Measurements from ENCODE around the gene STX3. TPM values are rescaled to one million over a fixed set of nuclear protein-coding genes. Genes with fewer than 3 reads are reported as not detected.

STX3 gene
- 10 to 100 TPM; 23.5 to 39.4 (median 33.4) TPM for total RNA-seq

DNA sequence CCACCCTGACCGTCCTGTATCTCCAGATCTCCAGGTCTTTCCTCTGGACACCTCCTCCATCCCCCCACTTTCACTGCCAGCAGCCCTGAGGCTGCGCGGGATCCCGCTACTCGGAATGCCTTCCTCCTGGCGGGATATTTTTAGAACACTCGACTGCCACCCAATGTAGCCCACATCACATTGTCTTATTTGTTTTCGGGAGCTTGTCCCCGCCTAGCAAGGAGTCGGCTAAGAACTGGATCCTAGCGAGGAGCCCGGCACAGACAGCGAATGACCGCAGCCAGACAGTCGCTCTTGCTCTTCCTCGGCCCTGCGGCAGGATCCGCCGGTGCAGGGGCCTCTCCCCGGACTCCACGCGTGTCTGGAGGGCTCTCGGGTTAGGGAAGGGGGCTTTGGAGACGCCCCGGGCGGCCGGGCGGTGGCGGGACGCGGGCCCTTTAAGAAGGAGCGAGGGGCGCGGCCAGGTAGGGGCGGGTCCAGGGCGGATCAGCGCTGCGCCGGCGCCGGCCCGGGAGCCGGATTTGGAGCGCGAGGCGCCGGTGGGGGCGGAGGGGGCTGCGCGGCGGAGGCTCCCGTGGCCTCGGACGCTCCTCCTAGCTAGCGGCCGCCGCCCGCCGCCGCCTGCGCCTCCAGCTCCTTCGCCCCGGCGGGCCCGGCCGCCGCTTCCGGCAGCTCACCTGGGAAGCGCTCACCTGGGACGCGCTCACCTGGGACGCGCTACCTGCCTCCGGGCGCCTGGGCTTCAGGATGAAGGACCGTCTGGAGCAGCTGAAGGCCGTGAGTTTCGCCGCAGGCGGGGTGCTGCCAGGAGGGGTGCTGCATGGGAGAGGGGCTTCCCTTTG, at the start of gene STX3:
Gene STX3 (plus strand): TSS at position 518 of the 842 bp plus-strand sequence. CDS start 230 bp downstream, at position 748.
- peak within 1 kb of the TSS; percentile 72 for H3K4me3 ChIP-seq (ENCODE audit: low read depth, poor library complexity, severe bottlenecking)
- 0 to 1% methylated on average over 34 to 43 of the region's 80 CpGs for WGBS, 2 donors
- TF ChIP-seq POLR2A (IDR thresholded peaks at IDR 0.05): no peak
- TF ChIP-seq, protein P1, sequence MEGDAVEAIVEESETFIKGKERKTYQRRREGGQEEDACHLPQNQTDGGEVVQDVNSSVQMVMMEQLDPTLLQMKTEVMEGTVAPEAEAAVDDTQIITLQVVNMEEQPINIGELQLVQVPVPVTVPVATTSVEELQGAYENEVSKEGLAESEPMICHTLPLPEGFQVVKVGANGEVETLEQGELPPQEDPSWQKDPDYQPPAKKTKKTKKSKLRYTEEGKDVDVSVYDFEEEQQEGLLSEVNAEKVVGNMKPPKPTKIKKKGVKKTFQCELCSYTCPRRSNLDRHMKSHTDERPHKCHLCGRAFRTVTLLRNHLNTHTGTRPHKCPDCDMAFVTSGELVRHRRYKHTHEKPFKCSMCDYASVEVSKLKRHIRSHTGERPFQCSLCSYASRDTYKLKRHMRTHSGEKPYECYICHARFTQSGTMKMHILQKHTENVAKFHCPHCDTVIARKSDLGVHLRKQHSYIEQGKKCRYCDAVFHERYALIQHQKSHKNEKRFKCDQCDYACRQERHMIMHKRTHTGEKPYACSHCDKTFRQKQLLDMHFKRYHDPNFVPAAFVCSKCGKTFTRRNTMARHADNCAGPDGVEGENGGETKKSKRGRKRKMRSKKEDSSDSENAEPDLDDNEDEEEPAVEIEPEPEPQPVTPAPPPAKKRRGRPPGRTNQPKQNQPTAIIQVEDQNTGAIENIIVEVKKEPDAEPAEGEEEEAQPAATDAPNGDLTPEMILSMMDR (IDR thresholded peaks at IDR 0.05): no peak
- peak; percentile 43 to 95 for DNase-seq (ENCODE audit: low spot score in 2 of 2)
- intact Hi-C loops (cut with DNase I; ENCODE audit: low total_unique reads): loop anchor here (5.0 kb wide), 1 partner anchor 47 kb away; no protein-coding TSS in a partner anchor

DNA sequence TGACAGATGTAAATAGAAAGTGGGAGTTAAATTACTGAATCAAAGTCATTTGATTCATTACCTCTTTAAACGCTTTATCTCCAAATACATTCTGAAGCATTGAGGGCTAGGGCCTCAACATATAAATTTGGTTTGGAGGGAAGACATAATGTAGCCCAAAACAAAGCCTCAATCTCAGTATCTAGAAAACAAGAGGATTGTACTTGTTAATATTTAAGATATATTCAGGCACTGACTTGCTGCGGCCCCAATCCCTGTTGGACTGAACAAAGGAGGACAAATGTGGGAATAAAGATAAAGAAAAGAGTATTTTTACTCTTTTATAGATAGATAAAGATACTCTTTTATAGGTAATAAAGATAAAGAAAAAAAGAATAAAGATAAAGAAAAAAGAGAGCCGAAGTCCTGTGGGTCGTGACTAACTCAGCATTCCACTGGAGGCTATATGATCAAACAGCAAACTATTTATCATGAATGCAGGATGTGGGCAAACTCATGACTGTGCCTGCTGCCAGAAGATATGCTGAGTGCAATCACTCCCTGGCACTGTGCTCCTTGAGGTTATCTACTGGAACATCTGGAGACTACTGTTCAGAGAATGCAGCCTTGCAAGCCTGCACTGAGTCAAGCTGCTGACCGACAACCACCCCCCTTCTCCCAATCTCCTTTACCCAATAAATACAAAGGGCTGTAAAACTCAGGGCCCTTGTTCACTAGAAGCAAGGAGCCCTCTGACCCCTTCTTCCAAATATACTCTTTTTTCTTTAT, 48.5 kb upstream of the STX3 start:
- H3K4me3 ChIP-seq (ENCODE audit: low read depth, poor library complexity, severe bottlenecking): no peak overlapping the region
- DNase-seq (ENCODE audit: low spot score in 2 of 2): no peak
- intact Hi-C loops (cut with DNase I; ENCODE audit: low total_unique reads): no loop called here
- TF ChIP-seq, protein P1 (IDR thresholded peaks at IDR 0.05): no peak
- no peak for TF ChIP-seq POLR2A (IDR thresholded peaks at IDR 0.05)
- WGBS, 2 donors: 50 to 68% methylated on average over 5 of the region's 5 CpGs

DNA sequence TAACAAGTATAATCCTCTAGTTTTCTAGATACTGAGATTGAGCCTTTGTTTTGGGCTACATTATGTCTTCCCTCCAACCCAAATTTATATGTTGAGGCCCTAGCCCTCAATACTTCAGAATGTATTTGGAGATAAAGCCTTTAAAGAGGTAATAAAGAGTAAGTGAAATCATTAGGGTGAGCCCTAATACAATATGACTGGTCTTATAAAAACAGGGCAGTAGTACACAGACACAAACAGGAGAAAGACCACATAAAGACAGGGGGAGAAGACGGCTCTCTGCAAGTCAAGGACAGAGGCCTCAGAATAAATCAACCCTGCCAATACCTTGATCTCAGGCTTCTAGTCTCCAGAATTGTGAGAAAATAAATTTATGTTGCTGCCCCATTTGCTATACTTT, 47.8 kb upstream of the STX3 start:
- intact Hi-C loops (cut with DNase I; ENCODE audit: low total_unique reads): no loop called here
- no peak overlapping the region for H3K4me3 ChIP-seq (ENCODE audit: low read depth, poor library complexity, severe bottlenecking)
- TF ChIP-seq POLR2A (IDR thresholded peaks at IDR 0.05): no peak
- TF ChIP-seq, protein P1 (IDR thresholded peaks at IDR 0.05): no peak
- DNase-seq (ENCODE audit: low spot score in 2 of 2): no peak
- 80 to 88% methylated on average over 1 of the region's 1 CpG for WGBS, 2 donors

DNA sequence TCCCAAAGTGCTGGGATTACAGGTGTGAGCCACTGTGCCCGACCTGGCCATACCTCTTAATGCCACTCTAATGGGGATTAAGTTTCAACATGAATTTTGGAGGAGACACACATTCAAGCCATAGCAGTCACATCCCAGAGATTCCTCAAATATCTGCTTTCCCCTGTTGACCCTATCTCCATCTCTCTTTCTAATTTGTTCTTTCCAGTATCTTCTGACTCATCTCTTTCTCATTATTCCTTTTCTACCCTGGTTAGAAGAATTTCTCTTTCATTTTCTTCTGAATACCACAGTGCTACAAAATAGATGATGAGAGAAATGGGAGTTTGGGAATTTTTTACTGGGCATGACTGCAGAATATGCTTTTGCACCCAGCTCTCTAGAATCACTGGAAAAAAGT, 46.6 kb upstream of the STX3 start:
- intact Hi-C loops (cut with DNase I; ENCODE audit: low total_unique reads): no loop called here
- no peak overlapping the region for H3K4me3 ChIP-seq (ENCODE audit: low read depth, poor library complexity, severe bottlenecking)
- whole genome bisulfite sequencing, 2 donors: 39 to 42% methylated on average over 1 of the region's 1 CpG
- TF ChIP-seq POLR2A (IDR thresholded peaks at IDR 0.05): no peak
- TF ChIP-seq, protein P1 (IDR thresholded peaks at IDR 0.05): no peak
- no peak for DNase-seq (ENCODE audit: low spot score in 2 of 2)

DNA sequence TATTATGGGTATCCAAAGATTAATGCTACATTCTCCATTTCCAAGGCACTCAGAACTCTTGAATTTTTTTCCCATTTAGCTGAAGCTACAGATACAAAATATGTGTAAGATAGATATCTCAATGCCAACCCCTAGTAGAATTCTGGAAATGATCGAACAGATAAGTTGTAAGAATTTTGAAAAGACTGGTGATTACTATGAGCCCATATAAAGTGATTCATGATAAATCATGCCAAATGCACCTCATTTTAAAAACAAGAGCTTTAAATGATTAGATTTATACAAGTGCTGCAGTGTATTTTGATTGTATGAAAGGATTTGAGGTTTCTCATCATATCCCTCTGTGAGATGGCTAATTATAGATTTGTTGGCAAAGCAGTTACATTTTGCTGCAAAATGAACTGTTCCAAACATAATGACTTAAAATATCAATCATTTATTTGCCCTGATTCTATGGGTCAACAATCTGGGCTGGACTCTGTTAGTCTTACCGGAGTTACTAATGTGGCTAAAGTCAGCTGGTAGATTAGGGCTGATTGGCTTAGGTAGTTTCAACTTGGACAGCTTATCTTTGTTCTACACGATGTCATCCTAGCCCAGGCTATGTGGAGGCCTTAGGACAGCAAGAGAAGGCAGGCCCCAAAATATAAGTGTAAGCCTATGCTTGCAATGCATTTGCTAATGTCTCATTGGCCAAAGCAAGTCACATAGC, 44.9 kb upstream of the STX3 start:
- TF ChIP-seq, protein P1 (IDR thresholded peaks at IDR 0.05): no peak
- TF ChIP-seq POLR2A (IDR thresholded peaks at IDR 0.05): no peak
- no peak overlapping the region for H3K4me3 ChIP-seq (ENCODE audit: low read depth, poor library complexity, severe bottlenecking)
- no peak for DNase-seq (ENCODE audit: low spot score in 2 of 2)
- intact Hi-C loops (cut with DNase I; ENCODE audit: low total_unique reads): no loop called here
- 62 to 76% methylated on average over 3 of the region's 3 CpGs for WGBS, 2 donors
